IPS-18a (cell line): Measurements from ENCODE around the gene BCAS1.
A peak's percentile ranks its signal among the peaks of the same experiment; 100 is the strongest.

Experiments used
- H3K27ac ChIP-seq: one replicate; pipeline ENCODE4 v1.5.1; 2013; ENCODE audit warnings: low read length
- H3K27me3 ChIP-seq: one replicate; pipeline ENCODE4 v1.6.1; 2013; ENCODE audit warnings: mild to moderate bottlenecking, low read length; ENCODE audit not compliant: control insufficient read depth, insufficient read depth
- H3K36me3 ChIP-seq: one replicate; pipeline ENCODE4 v1.6.1; 2013; ENCODE audit warnings: low read depth, low read length; ENCODE audit not compliant: control insufficient read depth
- H3K4me1 ChIP-seq: one replicate; pipeline ENCODE4 v1.6.1; 2013; ENCODE audit warnings: low read depth, low read length; ENCODE audit not compliant: control insufficient read depth
- H3K4me3 ChIP-seq: one replicate; pipeline ENCODE4 v1.5.1; 2013; ENCODE audit warnings: low read length
- H3K9ac ChIP-seq: one replicate; pipeline ENCODE4 v1.6.1; 2013; ENCODE audit warnings: mild to moderate bottlenecking, low read length, moderate library complexity
- H3K9me3 ChIP-seq: one replicate; pipeline ENCODE4 v1.6.1; 2013; ENCODE audit warnings: low read depth, low read length; ENCODE audit not compliant: control insufficient read depth

The BCAS1 gene

DNA sequence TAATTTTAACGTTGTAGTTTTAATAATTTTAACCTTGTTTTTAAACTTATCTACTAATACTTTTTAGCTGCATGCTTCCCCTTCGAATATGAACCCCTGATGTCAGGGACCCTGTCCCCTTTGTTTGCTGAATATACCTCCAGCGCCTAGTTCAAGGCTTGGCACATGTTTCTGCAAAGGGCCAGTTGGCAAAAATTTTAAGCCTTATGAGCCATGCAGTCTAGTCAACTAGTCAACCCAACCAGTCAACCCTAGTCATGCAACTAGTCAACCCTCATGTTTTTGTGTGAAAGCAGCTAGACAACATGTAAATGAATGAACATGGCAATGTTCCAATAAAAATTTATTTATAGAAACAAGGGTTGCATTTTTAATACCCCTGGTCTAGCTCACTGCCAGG, 119.8 kb downstream of the BCAS1 start:
- H3K27me3 ChIP-seq: no peaks in the 10 kb centered on the region
- no peaks in the 10 kb centered on the region for H3K36me3 ChIP-seq
- no peak overlapping the region for H3K27ac ChIP-seq
- no peaks in the 10 kb centered on the region for H3K4me1 ChIP-seq
- H3K9me3 ChIP-seq: peaks cover 3% of the 10 kb centered on the region
- H3K4me3 ChIP-seq: no peak overlapping the region
- H3K9ac ChIP-seq: no peak overlapping the region

DNA sequence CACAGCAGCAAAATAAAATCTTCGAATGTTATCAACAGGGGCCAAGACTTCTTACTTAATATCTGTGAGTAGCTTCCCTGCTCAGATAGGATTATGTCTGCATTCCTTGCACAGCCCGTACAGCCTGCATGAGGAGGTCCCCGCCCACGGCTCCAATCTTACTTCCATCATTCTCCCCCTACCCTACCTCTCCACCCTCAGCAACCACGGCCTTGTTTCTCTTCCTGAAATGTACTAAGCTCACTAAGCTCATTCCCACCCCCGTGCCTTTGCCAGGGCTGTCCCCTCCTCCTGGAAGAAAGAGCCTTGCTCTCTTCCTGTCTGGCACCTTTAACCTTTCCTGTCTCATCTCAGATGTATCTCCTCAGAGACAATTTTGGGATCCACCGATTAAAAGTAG, 120.4 kb downstream of the BCAS1 start:
- Histone ChIP-seq H3K4me1 (no peaks in the 10 kb centered on the region), H3K9me3 (peaks cover 3% of the 10 kb centered on the region), H3K36me3 (no peaks in the 10 kb centered on the region), H3K27ac (no peak overlapping the region), H3K27me3 (no peaks in the 10 kb centered on the region), H3K9ac (no peak overlapping the region), H3K4me3 (no peak overlapping the region)

DNA sequence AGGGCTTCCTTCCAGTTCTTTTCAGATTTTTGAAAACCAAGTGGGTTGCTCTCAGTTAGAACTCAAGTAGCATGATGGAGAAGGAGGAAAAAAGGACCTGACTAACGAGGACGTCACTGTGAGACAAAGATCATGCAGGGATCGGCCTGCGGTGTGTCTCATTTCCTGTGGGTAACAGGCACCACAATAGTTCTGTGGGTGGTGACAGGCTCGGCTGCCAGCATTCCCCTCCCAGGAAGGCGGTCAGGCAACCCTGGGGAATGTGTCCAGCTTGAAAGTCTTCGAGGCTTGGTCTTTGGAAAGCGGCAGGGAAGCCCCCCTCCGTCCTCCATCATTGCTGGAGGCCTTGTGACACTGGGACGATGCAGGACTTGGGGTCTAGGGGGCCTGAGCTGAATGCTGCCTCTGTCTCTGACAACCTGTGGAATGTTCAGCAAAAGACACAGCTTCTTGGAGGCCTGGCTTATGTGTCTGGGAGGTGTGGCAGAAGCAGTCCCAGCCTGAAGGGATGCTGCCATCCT, 121.0 kb downstream of the BCAS1 start:
- no peak overlapping the region for H3K4me3 ChIP-seq
- no peaks in the 10 kb centered on the region for H3K27me3 ChIP-seq
- no peak overlapping the region for H3K27ac ChIP-seq
- H3K4me1 ChIP-seq: no peaks in the 10 kb centered on the region
- no peak overlapping the region for H3K9ac ChIP-seq
- H3K9me3 ChIP-seq: peaks cover 3% of the 10 kb centered on the region
- no peaks in the 10 kb centered on the region for H3K36me3 ChIP-seq

DNA sequence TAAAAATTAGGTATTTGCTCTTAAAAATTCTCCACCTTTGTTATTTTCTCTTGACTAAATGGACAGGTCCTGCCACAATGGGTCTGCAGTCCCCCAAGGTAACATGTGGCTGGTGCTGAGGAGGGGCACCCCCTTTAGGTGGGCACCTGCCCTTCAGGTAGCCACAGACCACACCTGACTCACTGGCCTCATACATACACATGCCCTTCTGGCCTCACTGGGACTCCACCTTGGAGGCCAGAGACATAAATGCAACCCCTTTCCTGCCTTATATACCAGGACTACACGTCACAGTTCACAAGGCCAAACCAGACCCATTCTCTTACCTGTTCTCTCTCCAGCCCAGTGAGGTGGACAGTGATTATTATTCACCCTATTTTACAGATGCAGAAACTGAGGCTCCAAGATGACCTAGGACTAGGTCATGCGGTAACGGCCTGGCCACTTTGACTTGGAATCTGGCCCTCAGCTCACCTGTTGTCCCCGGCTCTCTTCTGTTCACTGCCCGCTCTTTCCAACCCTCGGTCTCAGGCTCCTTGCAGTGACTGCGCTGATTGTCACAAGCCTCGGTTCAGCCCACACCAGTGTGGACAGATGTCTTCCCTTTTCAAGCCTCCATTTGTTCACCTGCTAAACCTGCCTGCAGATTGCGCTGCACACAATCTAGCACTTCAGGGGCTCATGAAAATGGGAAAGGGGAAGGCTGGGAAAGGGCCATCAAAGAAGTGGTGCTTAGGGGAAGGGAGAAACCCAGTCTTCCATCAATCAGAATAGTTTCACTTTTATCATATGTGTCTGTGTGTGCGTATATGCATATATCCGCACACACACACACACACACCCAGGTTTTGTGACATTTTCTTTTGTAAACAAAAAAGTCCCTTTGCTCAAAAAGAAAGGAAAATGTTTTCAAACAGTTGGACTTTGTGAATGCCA, 121.7 kb downstream of the BCAS1 start:
- no peaks in the 10 kb centered on the region for H3K4me1 ChIP-seq
- H3K4me3 ChIP-seq: no peak overlapping the region
- no peak overlapping the region for H3K27ac ChIP-seq
- H3K36me3 ChIP-seq: no peaks in the 10 kb centered on the region
- H3K9ac ChIP-seq: no peak overlapping the region
- H3K27me3 ChIP-seq: no peaks in the 10 kb centered on the region
- peaks cover 3% of the 10 kb centered on the region for H3K9me3 ChIP-seq

DNA sequence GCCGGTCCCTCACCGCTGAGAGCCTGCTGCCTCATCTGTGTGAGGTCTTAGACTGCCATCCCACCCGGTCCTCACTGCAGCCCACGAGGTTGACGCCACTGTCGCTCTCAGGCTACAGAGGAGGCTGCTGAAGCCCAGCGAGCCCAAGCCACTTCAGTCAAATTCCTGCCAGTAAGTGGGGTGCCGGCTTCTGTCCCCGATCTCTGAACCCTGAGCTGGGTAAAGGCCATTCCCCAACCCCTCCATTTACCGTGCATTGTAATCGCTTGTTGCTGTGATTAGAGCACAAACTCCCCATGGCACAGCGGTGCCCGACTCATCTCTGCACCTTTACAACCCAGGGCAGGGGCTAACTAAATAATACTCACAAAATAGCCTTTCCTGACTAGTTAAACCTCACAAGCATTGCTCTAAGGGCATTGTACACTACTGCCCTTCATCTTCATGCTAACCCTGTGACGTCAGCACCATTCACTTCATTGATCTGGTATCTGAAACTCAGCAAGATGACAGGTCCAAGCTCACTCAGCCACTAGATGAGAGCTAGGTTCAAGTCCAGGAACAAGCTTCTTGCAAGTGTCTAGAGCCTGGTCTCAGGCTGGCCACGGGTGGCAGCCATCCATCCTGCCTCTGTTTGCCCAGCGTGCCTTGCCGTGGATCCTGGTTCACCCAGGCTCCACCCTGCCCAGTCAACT, 122.7 kb downstream of the BCAS1 start:
- no peaks in the 10 kb centered on the region for H3K27me3 ChIP-seq
- no peak overlapping the region for H3K27ac ChIP-seq
- H3K4me3 ChIP-seq: no peak overlapping the region
- no peaks in the 10 kb centered on the region for H3K36me3 ChIP-seq
- H3K4me1 ChIP-seq: peaks cover 7% of the 10 kb centered on the region
- H3K9ac ChIP-seq: no peak overlapping the region
- H3K9me3 ChIP-seq: no peaks in the 10 kb centered on the region

DNA sequence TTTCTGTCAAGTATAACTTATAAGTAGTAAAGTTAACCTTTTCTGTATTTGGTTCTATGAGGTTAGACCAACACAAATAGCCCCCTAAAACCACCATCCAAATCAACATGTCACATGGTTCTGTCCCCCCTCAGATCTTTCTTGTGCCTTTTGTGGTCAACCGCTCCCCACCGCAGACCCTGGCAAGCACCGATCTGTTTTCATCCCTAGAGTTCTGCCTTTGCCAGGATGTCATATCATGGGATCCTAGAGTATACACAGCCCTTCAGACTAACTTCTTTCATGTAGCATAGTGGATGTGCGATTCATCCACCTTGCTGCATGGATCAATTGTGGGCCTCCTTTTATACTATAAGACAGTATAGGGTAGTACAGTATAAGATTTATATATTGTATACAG, 124.3 kb downstream of the BCAS1 start:
- H3K36me3 ChIP-seq: no peaks in the 10 kb centered on the region
- no peak overlapping the region for H3K9ac ChIP-seq
- H3K27ac ChIP-seq: no peak overlapping the region
- no peak overlapping the region for H3K4me3 ChIP-seq
- H3K4me1 ChIP-seq: peaks cover 21% of the 10 kb centered on the region
- H3K9me3 ChIP-seq: no peaks in the 10 kb centered on the region
- no peaks in the 10 kb centered on the region for H3K27me3 ChIP-seq

DNA sequence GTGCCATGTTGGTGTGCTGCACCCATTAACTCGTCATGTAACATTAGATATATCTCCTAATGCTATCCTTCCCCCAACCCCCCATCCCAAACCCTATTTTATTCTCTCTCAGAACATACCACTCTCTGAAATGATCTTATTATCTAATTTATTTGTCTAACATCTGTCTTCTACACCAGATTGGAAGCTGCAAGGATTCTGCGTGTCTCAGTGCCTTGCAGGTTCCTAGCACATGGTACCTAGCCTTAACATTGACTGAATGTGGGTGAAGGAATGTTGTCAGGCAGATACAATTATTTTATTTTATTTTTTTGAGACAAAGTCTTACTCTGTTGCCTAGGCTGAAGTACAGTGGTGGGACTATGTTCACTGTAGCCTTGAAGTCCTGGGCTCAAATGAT, 124.9 kb downstream of the BCAS1 start:
- Histone ChIP-seq H3K27ac (no peak overlapping the region), H3K4me3 (no peak overlapping the region), H3K9ac (no peak overlapping the region), H3K4me1 (peaks cover 27% of the 10 kb centered on the region), H3K27me3 (no peaks in the 10 kb centered on the region), H3K9me3 (no peaks in the 10 kb centered on the region), H3K36me3 (no peaks in the 10 kb centered on the region)

DNA sequence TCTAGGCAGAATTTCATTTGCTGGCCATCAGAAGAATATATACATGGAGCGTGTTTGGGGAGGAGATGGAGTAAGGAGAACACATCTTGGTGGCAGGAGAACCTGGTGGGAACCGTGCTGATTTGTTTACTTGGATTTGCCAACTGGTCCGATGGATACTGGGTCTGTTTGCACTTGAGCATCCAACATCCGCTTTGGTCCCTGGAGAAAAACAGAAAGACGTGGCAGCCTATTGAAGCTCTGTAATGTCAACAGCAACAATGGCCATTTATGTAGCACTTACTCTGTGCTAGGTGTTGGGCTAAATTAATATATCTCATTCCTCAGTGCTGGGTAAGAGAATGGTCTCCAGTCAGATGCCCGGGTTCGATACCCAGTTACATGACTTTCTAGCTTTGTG, 125.6 kb downstream of the BCAS1 start:
- Histone ChIP-seq H3K27me3 (no peaks in the 10 kb centered on the region), H3K4me3 (no peak overlapping the region), H3K4me1 (peaks cover 32% of the 10 kb centered on the region), H3K27ac (no peak overlapping the region), H3K36me3 (no peaks in the 10 kb centered on the region), H3K9ac (no peak overlapping the region), H3K9me3 (no peaks in the 10 kb centered on the region)

DNA sequence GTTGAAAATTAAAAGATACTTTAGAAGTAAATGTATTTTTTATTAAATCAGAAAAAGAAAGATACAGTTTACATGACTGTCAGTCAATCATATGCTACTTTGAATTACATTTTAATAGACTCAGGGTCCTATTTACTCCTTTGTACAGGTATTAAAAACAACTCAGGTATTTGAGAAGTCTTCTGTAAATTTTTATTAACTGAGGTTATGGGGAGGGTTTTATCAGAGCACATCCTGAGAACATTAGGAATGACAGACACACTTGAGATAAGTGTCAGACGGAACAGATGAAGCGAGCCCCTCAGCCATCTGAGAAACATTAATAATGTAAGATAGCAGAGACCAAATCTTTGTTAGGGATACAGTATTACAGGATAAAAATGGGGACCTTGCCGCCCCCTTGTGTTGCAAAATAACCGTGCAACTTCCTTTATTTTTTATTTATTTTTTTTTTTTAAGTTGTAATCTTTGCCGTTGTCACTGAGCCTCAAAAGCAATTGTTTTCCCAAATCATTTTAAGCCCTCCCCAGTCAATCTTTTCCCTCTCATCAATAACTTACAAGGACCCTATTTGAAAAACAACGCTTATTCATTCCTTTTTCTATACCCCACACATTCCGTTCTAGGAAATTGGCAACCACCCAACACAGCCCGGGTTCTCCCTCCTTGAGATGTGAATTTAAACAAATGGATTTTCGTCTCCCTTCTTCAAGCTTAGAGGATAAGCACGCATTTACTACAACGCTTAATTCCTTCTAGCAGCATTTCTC, 126.7 kb downstream of the BCAS1 start:
- Histone ChIP-seq H3K9me3 (no peaks in the 10 kb centered on the region), H3K36me3 (no peaks in the 10 kb centered on the region), H3K27ac (no peak overlapping the region), H3K9ac (no peak overlapping the region), H3K4me3 (no peak overlapping the region), H3K27me3 (no peaks in the 10 kb centered on the region), H3K4me1 (peaks cover 38% of the 10 kb centered on the region)

DNA sequence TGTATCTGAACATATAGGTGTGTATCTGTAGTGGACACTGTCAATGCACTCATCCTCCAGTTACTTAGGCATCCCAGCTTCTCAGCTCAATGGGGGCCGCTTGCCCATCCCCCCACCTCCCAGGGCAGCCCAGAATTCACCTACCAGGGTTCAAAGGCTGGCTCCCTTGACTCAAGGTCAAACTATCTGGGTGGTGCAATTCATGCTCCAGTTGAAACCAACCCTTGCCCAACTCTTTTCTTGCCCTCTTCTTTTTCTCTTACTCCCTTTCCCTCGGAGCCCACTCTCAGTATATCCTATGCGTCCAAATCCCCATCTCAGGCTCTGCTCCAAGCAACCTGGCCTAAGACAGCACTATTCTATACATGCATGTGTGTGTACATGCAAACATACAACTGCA, 127.4 kb downstream of the BCAS1 start:
- no peak overlapping the region for H3K4me3 ChIP-seq
- peaks cover 38% of the 10 kb centered on the region for H3K4me1 ChIP-seq
- H3K27me3 ChIP-seq: no peaks in the 10 kb centered on the region
- H3K9ac ChIP-seq: no peak overlapping the region
- no peak overlapping the region for H3K27ac ChIP-seq
- H3K9me3 ChIP-seq: no peaks in the 10 kb centered on the region
- no peaks in the 10 kb centered on the region for H3K36me3 ChIP-seq

DNA sequence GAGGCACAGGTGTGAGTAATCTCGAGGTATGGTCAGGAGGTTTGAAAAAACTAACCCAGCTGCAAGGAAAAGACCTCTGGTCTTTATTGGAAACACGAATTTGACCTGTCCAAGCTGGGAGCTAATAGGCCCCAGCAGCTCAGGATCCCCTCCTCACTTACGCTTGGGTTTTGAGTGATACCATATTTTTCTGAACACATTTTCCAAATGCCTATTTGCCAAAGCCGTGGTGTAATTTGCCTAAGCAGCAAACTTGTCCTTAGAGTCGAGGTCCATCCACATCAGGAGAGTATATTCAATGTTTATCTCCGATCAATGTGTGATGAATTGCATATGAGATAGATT, 128.0 kb downstream of the BCAS1 start:
- Histone ChIP-seq H3K9me3 (no peaks in the 10 kb centered on the region), H3K27ac (peak overlapping the region; percentile 65), H3K9ac (peak overlapping the region; percentile 47), H3K4me3 (no peak overlapping the region), H3K36me3 (no peaks in the 10 kb centered on the region), H3K4me1 (peaks cover 38% of the 10 kb centered on the region), H3K27me3 (no peaks in the 10 kb centered on the region)
